Measurements from ENCODE around the gene CPAMD8. TPM values are rescaled to one million over a fixed set of nuclear protein-coding genes. Genes with fewer than 3 reads are reported as not detected.

The CPAMD8 gene
- total RNA-seq, 2 experiments from 2014 or later: 0.32 to 1.2 TPM

GRCh38 chr19:16853066-16853465, 173.5 kb downstream of the CPAMD8 start:
- Histone ChIP-seq H3K79me2 (ENCODE audit: insufficient read depth, low read depth, low read length) (no peaks in the 10 kb centered on the region), H3K36me3 (ENCODE audit: insufficient read depth, low read length) (peaks cover 53% of the 10 kb centered on the region), H4K20me1 (ENCODE audit: insufficient read depth, low read length) (no peaks in the 10 kb centered on the region), H3K4me1 (ENCODE audit: insufficient read depth, low read length, poor library complexity, severe bottlenecking) (no peaks in the 10 kb centered on the region), H3K4me2 (ENCODE audit: low read length) (no peak overlapping the region), H3K9me3 (ENCODE audit: low read length) (no peaks in the 10 kb centered on the region), H3K27ac (ENCODE audit: low read depth, low read length, poor library complexity, severe bottlenecking) (no peak overlapping the region), H2AFZ (ENCODE audit: low read length) (no peak overlapping the region), H3K4me3 (ENCODE audit: low read depth, low read length, poor library complexity, severe bottlenecking) (no peak overlapping the region), H3K9me2 (ENCODE audit: insufficient read depth, low read length) (no peaks in the 10 kb centered on the region)
- no TSS peak for BruUV-seq (replicated peaks)
- POLR2A ChIA-PET: no interaction called here
- no peak for TF ChIP-seq EZH2phosphoT487 (IDR thresholded peaks at IDR 0.05; ENCODE audit: borderline replicate concordance, low read depth, low read length)
- no peak for TF ChIP-seq CTCF (conservative IDR thresholded peaks at IDR 0.05; ENCODE audit: low read length)
- no peak for DNase-seq (ENCODE audit: low spot score)
- intact Hi-C loops (cut with micrococcal nuclease; ENCODE audit: unreplicated experiment): no loop called here
- CTCF ChIA-PET (ENCODE audit: unreplicated experiment): no interaction called here

GRCh38 chr19:16851031-16851712, 175.4 kb downstream of the CPAMD8 start:
- Histone ChIP-seq H3K4me1 (ENCODE audit: insufficient read depth, low read length, poor library complexity, severe bottlenecking) (no peaks in the 10 kb centered on the region), H2AFZ (ENCODE audit: low read length) (no peak overlapping the region), H3K9me3 (ENCODE audit: low read length) (no peaks in the 10 kb centered on the region), H3K4me3 (ENCODE audit: low read depth, low read length, poor library complexity, severe bottlenecking) (no peak overlapping the region), H3K9me2 (ENCODE audit: insufficient read depth, low read length) (no peaks in the 10 kb centered on the region), H3K79me2 (ENCODE audit: insufficient read depth, low read depth, low read length) (no peaks in the 10 kb centered on the region), H3K4me2 (ENCODE audit: low read length) (no peak overlapping the region), H3K27ac (ENCODE audit: low read depth, low read length, poor library complexity, severe bottlenecking) (no peak overlapping the region), H3K36me3 (ENCODE audit: insufficient read depth, low read length) (peaks cover 72% of the 10 kb centered on the region), H4K20me1 (ENCODE audit: insufficient read depth, low read length) (no peaks in the 10 kb centered on the region)
- ChIA-PET POLR2A (no interaction called here), CTCF (ENCODE audit: unreplicated experiment) (no interaction called here)
- TF ChIP-seq CTCF (conservative IDR thresholded peaks at IDR 0.05; ENCODE audit: low read length) (no peak), EZH2phosphoT487 (IDR thresholded peaks at IDR 0.05; ENCODE audit: borderline replicate concordance, low read depth, low read length) (no peak)
- no peak for DNase-seq (ENCODE audit: low spot score)
- BruUV-seq (replicated peaks): no TSS peak
- intact Hi-C loops (cut with micrococcal nuclease; ENCODE audit: unreplicated experiment): no loop called here

GRCh38 chr19:16850133-16850532, 176.5 kb downstream of the CPAMD8 start:
- no peaks in the 10 kb centered on the region for H3K9me3 ChIP-seq (ENCODE audit: low read length)
- ChIA-PET CTCF (ENCODE audit: unreplicated experiment) (no interaction called here), POLR2A (no interaction called here)
- no peaks in the 10 kb centered on the region for H4K20me1 ChIP-seq (ENCODE audit: insufficient read depth, low read length)
- H3K36me3 ChIP-seq (ENCODE audit: insufficient read depth, low read length): peaks cover 82% of the 10 kb centered on the region
- H3K79me2 ChIP-seq (ENCODE audit: insufficient read depth, low read depth, low read length): no peaks in the 10 kb centered on the region
- DNase-seq (ENCODE audit: low spot score): no peak
- intact Hi-C loops (cut with micrococcal nuclease; ENCODE audit: unreplicated experiment): no loop called here
- no peaks in the 10 kb centered on the region for H3K4me1 ChIP-seq (ENCODE audit: insufficient read depth, low read length, poor library complexity, severe bottlenecking)
- TF ChIP-seq CTCF (conservative IDR thresholded peaks at IDR 0.05; ENCODE audit: low read length): no peak
- TF ChIP-seq EZH2phosphoT487 (IDR thresholded peaks at IDR 0.05; ENCODE audit: borderline replicate concordance, low read depth, low read length): no peak
- no peak overlapping the region for H2AFZ ChIP-seq (ENCODE audit: low read length)
- no peaks in the 10 kb centered on the region for H3K9me2 ChIP-seq (ENCODE audit: insufficient read depth, low read length)
- no peak overlapping the region for H3K27ac ChIP-seq (ENCODE audit: low read depth, low read length, poor library complexity, severe bottlenecking)
- no peak overlapping the region for H3K4me2 ChIP-seq (ENCODE audit: low read length)
- BruUV-seq (replicated peaks): no TSS peak
- H3K4me3 ChIP-seq (ENCODE audit: low read depth, low read length, poor library complexity, severe bottlenecking): no peak overlapping the region
